ENCODE data around the gene NDUFS6.

DNA sequence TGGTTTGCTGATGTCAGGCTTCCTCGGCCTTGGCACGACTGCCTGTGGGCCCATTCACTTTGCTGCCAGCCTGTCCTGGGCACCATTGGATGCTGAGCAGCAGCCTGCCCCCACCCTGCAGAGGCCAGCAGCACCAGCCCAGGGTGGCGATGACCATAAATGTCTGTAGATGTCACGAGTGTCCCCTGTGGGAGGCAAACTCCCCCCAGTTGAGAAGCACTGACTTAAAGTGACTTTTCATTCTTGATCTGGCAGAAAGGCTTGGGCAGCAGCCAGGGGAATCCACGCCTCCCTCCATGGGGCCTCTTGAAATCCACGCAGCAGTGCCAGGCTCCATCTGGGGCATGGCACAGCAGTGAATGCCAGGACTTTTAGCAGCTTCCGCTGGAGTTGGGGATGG lies 59.7 kb downstream of the NDUFS6 start:
- TF ChIP-seq, protein P1, sequence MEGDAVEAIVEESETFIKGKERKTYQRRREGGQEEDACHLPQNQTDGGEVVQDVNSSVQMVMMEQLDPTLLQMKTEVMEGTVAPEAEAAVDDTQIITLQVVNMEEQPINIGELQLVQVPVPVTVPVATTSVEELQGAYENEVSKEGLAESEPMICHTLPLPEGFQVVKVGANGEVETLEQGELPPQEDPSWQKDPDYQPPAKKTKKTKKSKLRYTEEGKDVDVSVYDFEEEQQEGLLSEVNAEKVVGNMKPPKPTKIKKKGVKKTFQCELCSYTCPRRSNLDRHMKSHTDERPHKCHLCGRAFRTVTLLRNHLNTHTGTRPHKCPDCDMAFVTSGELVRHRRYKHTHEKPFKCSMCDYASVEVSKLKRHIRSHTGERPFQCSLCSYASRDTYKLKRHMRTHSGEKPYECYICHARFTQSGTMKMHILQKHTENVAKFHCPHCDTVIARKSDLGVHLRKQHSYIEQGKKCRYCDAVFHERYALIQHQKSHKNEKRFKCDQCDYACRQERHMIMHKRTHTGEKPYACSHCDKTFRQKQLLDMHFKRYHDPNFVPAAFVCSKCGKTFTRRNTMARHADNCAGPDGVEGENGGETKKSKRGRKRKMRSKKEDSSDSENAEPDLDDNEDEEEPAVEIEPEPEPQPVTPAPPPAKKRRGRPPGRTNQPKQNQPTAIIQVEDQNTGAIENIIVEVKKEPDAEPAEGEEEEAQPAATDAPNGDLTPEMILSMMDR (IDR thresholded peaks at IDR 0.05), result no peak
- TF ChIP-seq EP300 (IDR thresholded peaks at IDR 0.05), result no peak
